SK-N-SH (cell line): ENCODE measurements around the gene RASGRP2. TPM values are rescaled to one million over a fixed set of nuclear protein-coding genes. Genes with fewer than 3 reads are reported as not detected.

Experiments used
- CTCF ChIA-PET: fragments of 300-600, 350-600 bp; formaldehyde crosslinking; extraction: SDS; loops from one replicate; lab custom pipeline; 2021; lab: Yijun Ruan, JAX
- POLR2A ChIA-PET: fragments of 350-600 bp; sonication (Branson Sonifier 250); formaldehyde crosslinking; extraction: SDS; loops from one replicate; lab custom pipeline; 2020; ENCODE audit warnings: antibody characterized with exemption, inconsistent platforms; lab: Yijun Ruan, JAX
- DNase-seq: peaks from one replicate; pipeline ENCODE4 v3.0.0; 2012
- H2AFZ ChIP-seq: fragments of 200-600 bp; sonication (generic); 2 replicates; pipeline ENCODE4 v1.8.1; 2016; ENCODE audit warnings: antibody characterized with exemption, mild to moderate bottlenecking, low read depth
- H3F3A ChIP-seq: fragments of 200-600 bp; sonication (generic); replicated peaks from 2 replicates; pipeline ENCODE3; 2016; ENCODE audit warnings: antibody characterized with exemption, mild to moderate bottlenecking; ENCODE audit not compliant: insufficient read depth
- H3K27ac ChIP-seq, 2 experiments: fragments of 200-500 bp in 1 of 2; fragments of 200-600 bp in 1 of 2; sonication (Bioruptor generic) in 1 of 2; sonication (generic), shearing (Covaris generic) in 1 of 2; 2 replicates each; pipeline versions ENCODE4 v1.5.1 to v1.6.1; 2014 to 2016; ENCODE audit warnings: low read depth in 2 of 2, inconsistent platforms in 1 of 2, low read length in 1 of 2, mild to moderate bottlenecking in 1 of 2, mixed read lengths in 1 of 2
- H3K27me3 ChIP-seq: fragments of 200-600 bp; sonication (generic), shearing (Covaris generic); 2 replicates; pipeline ENCODE4 v1.6.1; 2016; ENCODE audit warnings: mixed run types; ENCODE audit not compliant: insufficient read depth
- H3K36me3 ChIP-seq, 2 experiments: fragments of 200-500 bp in 1 of 2; fragments of 200-600 bp in 1 of 2; sonication (Bioruptor generic) in 1 of 2; sonication (generic) in 1 of 2; replicated peaks in 1 of 2; 2 replicates each; pipeline versions ENCODE3 to v1.5.1; 2014 to 2016; ENCODE audit warnings: low read length in 1 of 2, mild to moderate bottlenecking in 1 of 2; ENCODE audit not compliant: insufficient read depth in 2 of 2, control insufficient read depth in 1 of 2
- H3K4me1 ChIP-seq, 2 experiments: fragments of 200-500 bp in 1 of 2; fragments of 200-600 bp in 1 of 2; sonication (Bioruptor generic) in 1 of 2; sonication (generic), shearing (Covaris generic) in 1 of 2; 2 replicates each; pipeline versions ENCODE4 v1.5.1 to v1.6.1; 2014 to 2016; ENCODE audit warnings: low read depth in 1 of 2, low read length in 1 of 2, mixed run types in 1 of 2; ENCODE audit not compliant: insufficient read depth in 2 of 2, control insufficient read depth in 1 of 2
- H3K4me2 ChIP-seq: fragments of 200-600 bp; sonication (generic), shearing (Covaris generic); 2 replicates; pipeline ENCODE4 v1.6.1; 2017; ENCODE audit warnings: mixed run types
- H3K4me3 ChIP-seq, 2 experiments: fragments of 200-500 bp in 1 of 2; fragments of 200-600 bp in 1 of 2; sonication (Bioruptor generic) in 1 of 2; sonication (generic), shearing (Covaris generic) in 1 of 2; 2 replicates each; pipeline versions ENCODE4 v1.5.1 to v1.8.1; 2014 to 2016; ENCODE audit warnings: low read depth in 2 of 2, inconsistent platforms in 1 of 2, low read length in 1 of 2, mild to moderate bottlenecking in 1 of 2, mixed read lengths in 1 of 2, moderate library complexity in 1 of 2
- H3K79me2 ChIP-seq: fragments of 200-600 bp; sonication (generic); 2 replicates; pipeline ENCODE4 v1.8.1; 2017; ENCODE audit warnings: mild to moderate bottlenecking; ENCODE audit not compliant: insufficient read depth
- H3K9ac ChIP-seq: fragments of 200-600 bp; sonication (generic); 2 replicates; pipeline ENCODE4 v1.6.1; 2017; ENCODE audit warnings: mixed run types
- H3K9me2 ChIP-seq: fragments of 200-600 bp; sonication (generic); 2 replicates; pipeline ENCODE4 v1.6.1; 2017; ENCODE audit warnings: mixed run types
- H3K9me3 ChIP-seq: fragments of 200-600 bp; sonication (generic); 2 replicates; pipeline ENCODE4 v1.6.1; 2017; ENCODE audit warnings: mixed run types, mild to moderate bottlenecking, moderate library complexity
- H4K20me1 ChIP-seq: fragments of 200-600 bp; sonication (generic); 2 replicates; pipeline ENCODE4 v1.6.1; 2017; ENCODE audit warnings: mild to moderate bottlenecking, mixed run types; ENCODE audit not compliant: insufficient read depth
- ELF1 ChIP-seq: IDR thresholded peaks from 2 replicates; pipeline ENCODE4 v1.4.0; 2012
- EP300 ChIP-seq, 2 experiments: IDR thresholded peaks; 2 replicates each; pipeline versions ENCODE4 v1.4.0 to v1.6.1; 2012; ENCODE audit warnings: borderline replicate concordance in 1 of 2, low read depth in 1 of 2, low read length in 1 of 2
- EZH2phosphoT487 ChIP-seq: fragments of 200-600 bp; sonication (generic); IDR thresholded peaks from 2 replicates; pipeline ENCODE4 v1.6.1; 2017; ENCODE audit warnings: low read depth, mixed run types, mild to moderate bottlenecking, antibody characterized with exemption, moderate library complexity, borderline replicate concordance
- FOSL2 ChIP-seq: IDR thresholded peaks from 2 replicates; pipeline ENCODE4 v1.4.0; 2012; ENCODE audit warnings: low read depth, mild to moderate bottlenecking, moderate library complexity, borderline replicate concordance
- FOXM1 ChIP-seq: IDR thresholded peaks from 2 replicates; pipeline ENCODE4 v1.4.0; 2012; ENCODE audit warnings: low read depth, mild to moderate bottlenecking
- GABPA ChIP-seq: IDR thresholded peaks from 2 replicates; pipeline ENCODE4 v1.4.0; 2012; ENCODE audit warnings: low read depth, mild to moderate bottlenecking
- GATA2 ChIP-seq: sonication (generic); formaldehyde crosslinking; IDR thresholded peaks from 2 replicates; pipeline ENCODE4 v1.5.0; 2020; ENCODE audit warnings: mild to moderate bottlenecking, missing genetic modification reagents
- IRF3 ChIP-seq: fragments of 150-350 bp; IDR thresholded peaks from 2 replicates; pipeline ENCODE4 v1.6.1; 2016; ENCODE audit warnings: mild to moderate bottlenecking, low read depth, low read length
- MAX ChIP-seq: IDR thresholded peaks from 2 replicates; pipeline ENCODE4 v1.4.0; 2012; ENCODE audit warnings: low read depth
- MXI1 ChIP-seq: IDR thresholded peaks from 2 replicates; pipeline ENCODE4 v1.6.1; 2012; ENCODE audit warnings: mild to moderate bottlenecking, low read depth, low read length, improper control_type of control experiment
- NFIC ChIP-seq: IDR thresholded peaks from 2 replicates; pipeline ENCODE4 v1.4.0; 2012; ENCODE audit warnings: borderline replicate concordance
- NRF1 ChIP-seq: IDR thresholded peaks from 2 replicates; pipeline ENCODE4 v1.6.1; 2012; ENCODE audit warnings: low read depth, mild to moderate bottlenecking, low read length
- PBX3 ChIP-seq: IDR thresholded peaks from 2 replicates; pipeline ENCODE4; 2012
- POLR2AphosphoS5 ChIP-seq: IDR thresholded peaks from 2 replicates; pipeline ENCODE4 v1.6.1; 2012; ENCODE audit warnings: low read depth, low read length
- RAD21 ChIP-seq: IDR thresholded peaks from 2 replicates; pipeline ENCODE4 v1.6.1; 2012; ENCODE audit warnings: mild to moderate bottlenecking, low read length
- SMC3 ChIP-seq: IDR thresholded peaks from 2 replicates; pipeline ENCODE4 v1.6.1; 2012; ENCODE audit warnings: low read depth, low read length, improper control_type of control experiment
- TAF1 ChIP-seq: IDR thresholded peaks from 2 replicates; pipeline ENCODE4 v1.6.1; 2012; ENCODE audit warnings: low read depth, mild to moderate bottlenecking, low read length, moderate library complexity, borderline replicate concordance
- USF1 ChIP-seq: IDR thresholded peaks from 2 replicates; pipeline ENCODE4 v1.4.0; 2012; ENCODE audit warnings: low read depth, borderline replicate concordance
- ZBTB33 ChIP-seq: IDR thresholded peaks from 2 replicates; pipeline ENCODE4 v1.4.0; 2012; ENCODE audit warnings: low read depth, borderline replicate concordance
- WGBS: methylation state at CpG from one replicate; pipeline ENCODE4 v1.1.6; 2017; ENCODE audit warnings: low lambda C conversion rate; 5-methylcytosine and 5-hydroxymethylcytosine counted together
- polyA plus RNA-seq, 3 experiments: library from polyadenylated mRNA; depleted of rRNA; stranded (reverse); fragments of >200 nt; gene quantifications; 2 replicates each; pipeline ENCODE4 v1.2.3, GENCODE V29; 2012

The RASGRP2 gene
- polyA plus RNA-seq, 1 of the 3 experiments (the other 2 are of a cell fraction), result 1.6 TPM

- Histone ChIP-seq H3K4me3 (no peak overlapping the region), H3K36me3 (no peaks in the 10 kb centered on the region), H3K9me2 (no peaks in the 10 kb centered on the region), H3K27me3 (no peaks in the 10 kb centered on the region), H3K4me1 (peaks cover 0 to 2% of the 10 kb centered on the region in 2 experiments; a peak in 1 of 4 replicates), H3K79me2 (no peaks in the 10 kb centered on the region), H3K4me2 (no peak overlapping the region), H2AFZ (no peak overlapping the region), H3F3A (peaks cover 3% of the 10 kb centered on the region), H3K9ac (no peak overlapping the region), H3K9me3 (no peaks in the 10 kb centered on the region), H3K27ac (no peak overlapping the region), H4K20me1 (no peaks in the 10 kb centered on the region)
- no peak for DNase-seq
- POLR2A ChIA-PET, result no interaction called here
- TF ChIP-seq ELF1 (no peak), RAD21 (no peak), NRF1 (no peak), POLR2AphosphoS5 (no peak), EP300 (IDR thresholded peaks at IDR 0.05; ENCODE audit: borderline replicate concordance in 1 of 2, low read depth in 1 of 2, low read length in 1 of 2) (no peak), SMC3 (no peak), FOSL2 (no peak), USF1 (no peak), NFIC (no peak), MXI1 (no peak)
- CTCF ChIA-PET, result interaction anchor here (1.3 to 3.4 kb wide), 3 partner anchors 10 to 14 kb away, joined by 6 to 15 read pairs (median 10); partner anchors contain the start of gene RASGRP2
- WGBS, result 89% methylated on average over 24 of the region's 26 CpGs
Measured at GRCh38 chr11:64754124-64754918, 10.4 kb upstream of the RASGRP2 start.

GRCh38 chr11:64753380-64754123 lies 9.6 kb upstream of the RASGRP2 start:
- Histone ChIP-seq H3K79me2 (no peaks in the 10 kb centered on the region), H3K4me2 (no peak overlapping the region), H3K27me3 (no peaks in the 10 kb centered on the region), H3K9me3 (no peaks in the 10 kb centered on the region), H3K36me3 (no peaks in the 10 kb centered on the region), H2AFZ (no peak overlapping the region), H3K9me2 (no peaks in the 10 kb centered on the region), H3K4me1 (no peaks in the 10 kb centered on the region; a peak in 1 of 4 replicates), H3K27ac (no peak overlapping the region), H3K4me3 (no peak overlapping the region), H3K9ac (no peak overlapping the region), H3F3A (peaks cover 11% of the 10 kb centered on the region), H4K20me1 (no peaks in the 10 kb centered on the region)
- DNase-seq, result no peak
- ChIA-PET POLR2A (no interaction called here), CTCF (interaction anchor here (2.8 to 3.4 kb wide), 2 partner anchors 10 to 15 kb away, joined by 10 to 15 read pairs; partner anchors contain the start of gene RASGRP2)
- TF ChIP-seq MAX (no peak), TAF1 (no peak), MXI1 (no peak), FOSL2 (no peak), EZH2phosphoT487 (no peak), EP300 (IDR thresholded peaks at IDR 0.05; ENCODE audit: borderline replicate concordance in 1 of 2, low read depth in 1 of 2, low read length in 1 of 2) (no peak), GABPA (no peak), IRF3 (no peak), PBX3 (no peak), GATA2 (CRISPR knock-in tag) (no peak), ZBTB33 (no peak), FOXM1 (no peak), RAD21 (no peak)
- 95% methylated on average over 27 of the region's 43 CpGs for WGBS
